NCI-H1105 (cell line): ENCODE data around the gene ELMO3.

Experiments
- DNase-seq: peaks from one replicate; lab custom pipeline; 2025; lab: John Stamatoyannopoulos, UW

ELMO3 gene

DNA sequence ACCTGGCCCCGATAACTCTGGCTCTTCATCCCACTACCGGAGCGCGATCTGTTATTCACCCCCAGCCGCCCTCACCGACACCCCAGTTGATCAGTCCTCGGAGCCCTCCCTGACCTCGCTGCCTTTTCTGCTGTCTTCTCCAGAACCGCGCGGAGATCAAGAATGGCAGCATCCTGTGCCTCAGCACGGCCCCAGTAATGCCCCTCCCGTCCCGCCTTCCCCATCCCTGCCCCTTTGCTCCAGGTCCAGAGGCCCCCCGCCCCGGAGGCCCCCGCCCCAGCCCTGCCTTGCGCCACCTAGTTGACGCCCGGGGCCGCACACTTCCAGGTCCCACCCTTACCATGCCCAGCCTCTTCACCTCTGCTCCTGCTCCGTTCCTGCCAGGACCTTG is 872 bp downstream of the ELMO3 start:
- DNase-seq: no peak

DNA sequence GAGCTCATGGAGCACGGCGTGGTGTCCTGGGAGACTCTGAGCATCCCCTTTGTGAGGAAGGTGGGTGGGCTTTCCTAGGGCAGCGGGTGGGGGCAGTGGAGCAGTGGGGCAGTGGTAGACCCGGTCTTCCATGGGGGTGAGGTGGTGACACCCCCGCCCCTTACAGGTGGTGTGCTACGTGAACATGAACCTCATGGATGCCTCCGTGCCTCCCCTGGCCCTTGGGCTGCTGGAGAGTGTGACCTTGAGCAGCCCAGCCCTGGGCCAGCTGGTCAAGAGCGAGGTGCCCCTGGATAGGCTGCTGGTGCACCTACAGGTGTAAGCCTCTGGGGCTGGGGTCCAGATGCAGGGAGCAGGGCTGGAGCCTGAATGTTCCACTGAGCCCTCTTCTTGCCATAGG is 1.6 kb downstream of the ELMO3 start:
- DNase-seq: no peak

DNA sequence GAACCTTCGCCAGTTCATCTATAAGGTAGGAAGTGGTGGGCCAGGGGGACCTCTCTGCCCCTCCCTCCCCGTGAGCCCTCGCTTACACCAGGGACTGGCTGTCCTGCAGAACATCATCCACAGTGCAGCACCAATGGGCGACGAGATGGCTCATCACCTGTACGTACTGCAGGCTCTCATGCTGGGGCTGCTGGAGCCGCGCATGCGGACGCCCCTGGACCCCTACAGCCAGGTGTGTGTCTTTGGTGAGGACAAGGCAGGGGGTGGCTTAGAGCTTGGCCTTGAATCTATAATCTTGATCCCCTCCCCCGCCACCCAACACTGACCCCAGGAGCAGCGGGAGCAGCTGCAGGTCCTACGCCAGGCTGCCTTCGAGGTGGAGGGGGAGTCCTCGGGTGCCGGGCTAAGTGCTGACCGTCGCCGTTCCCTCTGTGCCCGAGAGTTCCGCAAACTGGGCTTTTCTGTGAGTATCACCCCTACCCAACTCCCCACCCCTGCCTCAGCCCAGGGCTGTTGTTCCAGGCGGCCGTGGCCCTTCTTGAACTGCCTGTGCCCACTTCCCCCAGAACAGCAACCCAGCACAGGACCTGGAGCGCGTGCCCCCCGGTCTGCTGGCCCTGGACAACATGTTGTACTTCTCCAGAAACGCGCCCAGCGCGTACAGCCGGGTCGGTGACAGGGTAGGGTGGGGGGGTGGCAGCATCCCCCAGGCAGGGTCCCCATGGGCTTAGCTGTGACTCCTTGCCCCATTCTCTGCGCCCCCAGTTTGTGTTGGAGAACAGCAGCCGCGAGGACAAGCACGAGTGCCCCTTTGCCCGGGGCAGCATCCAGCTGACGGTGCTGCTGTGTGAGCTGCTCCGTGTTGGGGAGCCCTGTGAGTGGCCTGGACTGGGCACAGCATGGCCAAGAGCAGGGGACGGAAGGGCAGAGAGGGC is 2.7 kb downstream of the ELMO3 start:
- DNase-seq: no peak

DNA sequence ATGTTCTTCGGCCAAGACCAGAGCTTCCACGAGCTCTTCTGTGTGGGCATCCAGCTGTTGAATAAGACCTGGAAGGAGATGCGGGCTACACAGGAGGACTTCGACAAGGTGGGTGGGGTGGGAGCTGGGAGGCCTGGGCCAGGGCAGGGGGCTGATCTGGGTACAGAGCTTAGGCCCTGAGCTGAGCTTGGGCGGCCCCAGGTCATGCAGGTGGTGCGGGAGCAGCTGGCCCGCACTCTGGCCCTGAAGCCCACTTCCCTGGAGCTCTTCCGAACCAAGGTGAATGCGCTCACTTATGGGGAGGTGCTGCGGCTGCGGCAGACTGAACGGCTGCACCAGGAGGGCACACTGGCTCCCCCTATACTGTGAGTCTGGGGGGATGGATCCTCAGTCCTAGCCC is 3.5 kb downstream of the ELMO3 start:
- no peak for DNase-seq

DNA sequence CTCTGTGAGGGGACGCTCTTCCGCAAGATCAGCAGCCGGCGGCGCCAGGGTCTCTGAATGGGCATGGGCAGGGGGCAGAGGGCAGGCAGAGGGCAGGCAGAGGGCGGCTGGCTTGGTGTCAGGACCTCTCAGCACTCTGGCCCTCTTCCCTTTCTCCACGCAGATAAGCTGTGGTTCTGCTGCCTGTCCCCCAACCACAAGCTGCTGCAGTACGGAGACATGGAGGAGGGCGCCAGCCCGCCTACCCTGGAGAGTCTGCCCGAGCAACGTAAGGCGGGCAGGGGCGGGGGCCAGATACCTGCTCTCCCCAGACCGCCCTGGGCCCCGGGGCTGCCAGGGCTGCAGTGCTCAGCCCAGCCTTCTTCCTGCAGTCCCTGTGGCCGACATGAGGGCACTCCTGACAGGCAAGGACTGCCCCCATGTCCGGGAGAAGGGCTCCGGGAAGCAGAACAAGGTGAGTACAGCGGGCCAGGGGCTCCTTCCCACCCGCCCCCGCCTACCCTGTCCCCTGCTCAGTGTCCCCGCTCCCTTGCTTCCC is 4.1 kb downstream of the ELMO3 start:
- DNase-seq: no peak

DNA sequence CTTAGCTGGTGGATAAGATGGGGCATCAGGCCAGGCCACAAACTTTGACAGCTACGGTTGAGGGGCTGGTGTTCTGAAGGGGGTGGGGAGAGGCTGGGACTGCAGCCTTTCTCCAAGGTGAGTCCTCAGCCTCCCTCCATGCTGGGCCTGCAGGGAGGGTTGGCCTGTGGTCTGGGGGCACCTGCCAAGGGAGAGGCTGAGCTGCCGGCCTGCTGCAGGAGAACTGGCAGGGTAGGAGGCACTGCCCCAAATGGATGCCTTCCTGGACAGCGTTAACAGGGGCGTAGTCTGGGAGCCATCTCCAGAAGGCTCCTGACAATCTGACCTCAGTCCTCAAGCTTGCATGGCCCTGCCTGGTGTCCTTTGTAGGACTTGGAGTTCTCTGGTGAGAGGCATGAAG is 5.1 kb downstream of the ELMO3 start:
- DNase-seq: no peak

DNA sequence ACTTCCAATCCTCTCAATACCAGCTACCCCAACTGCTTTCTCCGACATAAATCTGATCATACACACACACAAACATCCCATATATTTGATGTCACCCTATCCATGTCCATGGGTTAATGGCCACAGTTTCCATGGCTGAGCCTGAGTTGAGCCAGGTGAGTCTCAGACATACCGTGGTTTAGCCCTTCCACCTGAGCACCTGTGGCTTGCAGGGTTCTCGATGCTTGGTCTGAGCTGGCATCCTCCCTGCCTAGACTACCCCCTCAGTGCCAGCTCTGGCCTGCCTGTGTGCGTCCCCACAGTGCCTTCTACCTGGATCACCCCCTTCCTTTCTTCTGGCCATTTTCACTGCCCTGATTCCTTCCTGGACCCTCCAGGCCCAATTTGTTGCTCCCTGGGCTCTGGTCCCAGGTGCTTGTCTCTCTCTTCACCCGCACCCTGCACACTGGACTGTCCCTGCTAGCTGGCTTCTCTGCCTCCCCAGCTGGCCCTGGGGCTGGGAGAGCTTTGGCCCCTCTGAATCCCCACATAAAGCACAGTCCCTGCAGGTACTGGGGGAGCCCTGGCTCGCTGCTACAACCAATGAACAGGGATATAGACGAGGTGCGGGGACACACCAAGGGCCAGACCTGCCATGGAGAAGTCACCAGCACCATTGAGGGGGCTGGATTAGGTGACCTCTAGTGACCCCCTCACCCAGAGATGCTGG is 7.4 kb downstream of the ELMO3 start:
- no peak for DNase-seq

DNA sequence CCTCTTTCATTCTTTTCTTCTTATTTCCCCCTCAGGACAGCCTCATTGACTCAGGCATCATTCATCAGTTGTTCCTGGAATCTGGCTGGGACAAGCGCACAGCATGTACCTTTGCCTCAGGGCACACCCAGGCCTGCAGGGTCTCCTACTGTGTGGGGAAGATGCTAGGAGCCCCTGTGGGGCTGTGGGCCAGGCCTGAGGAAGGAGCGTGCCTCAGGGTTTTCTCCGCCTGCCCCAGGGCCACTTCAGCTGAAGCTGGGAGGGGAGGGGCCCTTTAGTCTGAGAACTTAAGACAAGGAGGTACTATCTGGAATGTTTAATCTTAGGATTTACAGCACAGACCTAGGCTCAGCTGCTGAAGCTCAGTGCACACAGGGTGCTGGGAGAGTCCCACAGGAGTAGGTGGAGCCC is 7.9 kb downstream of the ELMO3 start:
- no peak for DNase-seq

DNA sequence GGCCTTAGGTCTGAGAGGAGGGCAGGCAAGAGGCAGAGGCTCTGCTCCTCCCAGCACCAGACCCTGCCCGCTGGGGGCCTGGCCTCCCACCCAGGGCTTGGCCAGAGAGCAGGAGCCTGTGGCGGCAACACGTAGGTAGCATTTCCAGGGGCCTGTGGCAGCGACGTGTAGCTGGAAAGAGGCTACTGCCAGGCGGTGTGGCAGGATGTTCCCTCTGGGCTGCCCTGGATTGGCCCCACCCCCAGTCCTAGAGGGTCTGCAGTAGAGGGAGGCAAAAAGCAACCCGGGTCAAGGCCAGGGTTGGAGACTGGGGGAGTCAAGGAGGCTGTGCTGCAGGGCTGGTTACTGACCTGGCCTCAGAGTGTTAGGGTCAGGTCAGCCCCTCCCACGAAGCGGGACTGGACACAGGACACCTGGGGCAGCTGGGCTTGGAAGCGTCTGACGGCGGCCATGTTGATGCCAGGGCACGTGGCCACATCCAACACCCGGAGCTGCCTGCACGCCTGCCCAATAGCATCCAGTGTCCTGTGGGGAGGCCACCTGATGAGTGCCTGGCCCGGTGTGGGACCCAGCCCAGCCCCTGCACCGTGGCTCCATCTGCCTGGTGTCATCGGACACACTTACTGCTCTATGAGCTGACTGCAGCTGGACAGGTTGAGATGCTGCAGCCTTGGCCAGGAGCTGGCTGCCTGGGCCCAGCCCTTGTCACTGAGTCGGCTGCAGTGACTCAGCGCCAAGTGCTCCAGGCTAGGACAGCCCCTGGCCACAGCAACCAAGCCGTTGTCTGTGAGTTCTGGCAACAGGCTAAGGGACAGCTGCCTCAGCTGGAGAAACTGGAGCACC is 8.5 kb downstream of the ELMO3 start:
- no peak for DNase-seq

DNA sequence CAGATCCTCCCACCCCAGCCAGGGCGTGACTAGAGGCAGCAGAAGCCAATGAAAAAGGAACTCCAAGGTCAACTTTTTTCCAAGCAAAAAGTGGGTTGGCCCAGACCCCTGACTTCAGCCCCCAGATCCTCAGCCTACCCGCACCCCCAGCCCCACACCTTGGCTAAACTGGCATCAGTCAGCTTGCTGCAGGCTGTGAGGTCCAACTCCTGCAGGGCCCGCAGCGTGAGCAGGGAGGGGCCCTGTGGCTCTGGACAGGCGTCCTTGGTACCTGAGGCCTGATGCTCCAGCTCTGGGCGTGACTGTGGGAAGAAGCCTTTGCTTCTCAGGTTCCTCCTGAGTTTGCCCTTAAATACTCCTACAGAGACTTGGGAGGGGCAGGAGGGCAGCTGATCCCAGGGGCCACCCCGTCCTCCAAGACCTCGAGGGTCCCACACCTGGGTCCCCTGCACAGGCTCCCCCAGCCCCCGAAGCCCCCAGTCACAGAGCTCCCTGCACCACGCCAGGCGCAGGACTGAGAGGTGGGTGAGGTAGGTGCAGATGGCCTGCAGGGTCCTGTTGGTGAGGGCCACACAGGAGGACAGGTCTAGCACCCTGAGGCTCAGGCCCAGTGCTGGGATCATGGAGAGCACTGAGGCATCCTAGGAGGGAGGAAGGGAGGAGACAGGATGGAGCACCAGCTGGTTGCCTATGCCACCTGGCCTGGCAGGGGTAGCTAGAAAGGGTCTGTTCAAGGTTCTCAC is 9.4 kb downstream of the ELMO3 start:
- no peak for DNase-seq

DNA sequence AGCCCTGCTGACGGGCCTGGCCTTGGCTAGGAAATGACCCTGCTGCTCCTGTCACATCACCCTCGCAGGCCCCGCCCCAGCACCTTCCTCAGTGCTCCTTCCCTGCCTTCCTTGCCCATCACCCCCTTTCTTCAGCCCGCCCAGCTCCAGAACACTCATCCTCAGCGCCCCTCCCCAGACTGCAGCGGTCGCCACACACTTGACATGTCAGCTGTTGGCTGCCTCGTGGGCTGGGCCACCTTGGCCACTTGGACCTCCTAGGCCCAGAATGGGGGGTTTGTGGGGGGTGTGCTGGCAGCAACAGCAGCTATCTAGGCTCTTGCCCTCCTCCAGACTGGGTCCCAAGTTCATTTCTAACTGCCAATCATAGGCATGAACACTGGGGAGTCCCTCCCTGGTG is 10.6 kb downstream of the ELMO3 start:
- DNase-seq: no peak

DNA sequence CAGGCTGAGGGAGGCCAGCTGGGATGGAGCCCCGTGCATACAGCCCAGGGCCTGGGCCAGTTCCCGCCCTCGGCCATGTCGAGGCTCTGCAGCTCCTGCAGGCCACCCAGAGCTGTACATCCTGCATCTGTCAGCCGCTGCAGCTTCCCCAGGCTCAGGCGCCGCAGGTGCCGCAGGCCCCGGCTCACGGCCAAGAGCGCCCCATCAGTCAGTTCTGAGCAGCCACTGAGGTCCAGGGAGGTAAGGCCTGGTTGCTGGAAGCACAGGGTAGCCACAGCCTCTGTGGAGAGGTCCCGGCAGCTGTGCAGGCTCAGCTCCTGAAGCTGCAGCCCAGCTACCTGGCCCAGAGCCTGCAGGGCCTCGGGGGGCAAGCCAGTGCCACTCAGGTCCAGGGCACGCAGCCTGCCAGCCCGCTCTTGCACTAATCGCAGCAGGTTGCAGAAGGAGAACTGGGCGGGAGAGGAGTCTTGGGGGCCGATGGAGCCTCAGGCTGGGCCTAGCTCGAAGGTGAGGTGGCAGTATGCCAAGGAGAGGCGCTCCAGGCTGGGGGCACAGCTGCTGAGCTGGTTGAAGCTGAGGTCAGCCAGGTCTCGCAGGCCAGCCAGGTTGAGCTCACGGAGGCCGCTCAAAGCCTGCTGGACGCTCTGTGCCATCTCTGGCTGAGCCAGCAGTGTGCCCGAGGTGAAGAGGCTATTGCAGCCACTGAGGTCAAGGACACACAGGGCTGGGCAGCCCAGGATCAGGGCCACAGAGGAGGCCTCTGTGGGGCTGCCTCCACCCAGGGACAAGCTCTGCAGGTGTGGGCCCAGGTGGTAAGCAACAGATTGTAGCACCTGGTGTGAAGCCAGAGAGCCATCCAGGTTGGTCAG is 11.4 kb downstream of the ELMO3 start:
- no peak for DNase-seq

DNA sequence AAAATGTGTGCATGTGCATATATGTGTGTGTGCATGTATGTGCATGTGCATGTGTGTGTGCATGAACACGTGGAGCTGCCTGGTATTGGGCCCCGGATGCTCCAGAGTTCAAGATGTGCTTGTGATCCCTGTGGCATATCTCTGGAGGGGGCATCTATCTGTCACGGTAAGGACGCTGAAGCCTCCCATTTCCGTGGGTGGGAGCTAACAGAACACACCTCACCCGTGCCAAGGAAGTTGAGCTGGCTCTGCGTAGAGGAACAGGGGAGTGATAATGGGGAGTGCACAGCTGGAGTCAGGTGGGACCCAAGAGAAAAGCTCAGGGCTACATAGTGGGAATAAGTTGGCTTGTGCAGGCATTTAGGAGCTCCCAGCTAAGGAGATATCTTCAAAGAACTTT is 12.7 kb downstream of the ELMO3 start:
- DNase-seq: no peak

DNA sequence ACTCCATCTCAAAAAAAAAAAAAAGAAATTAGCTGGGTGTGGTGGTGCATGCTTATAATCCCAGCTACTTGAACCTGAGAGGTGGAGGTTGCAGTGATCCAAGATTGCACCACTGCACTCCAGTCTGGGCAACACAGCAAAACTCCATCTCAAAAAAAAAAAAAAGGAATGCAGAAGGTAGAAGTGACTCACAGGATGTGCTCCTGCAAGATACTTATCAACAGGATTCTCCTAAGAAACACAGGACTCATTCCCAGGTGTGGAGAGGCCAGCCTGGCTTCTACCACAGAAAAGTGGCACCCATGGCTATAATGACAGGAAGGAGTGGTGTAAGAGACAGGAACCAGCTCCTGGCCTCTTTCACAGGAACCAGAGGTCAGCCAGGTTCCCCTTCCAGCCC is 13.8 kb downstream of the ELMO3 start:
- no peak for DNase-seq

DNA sequence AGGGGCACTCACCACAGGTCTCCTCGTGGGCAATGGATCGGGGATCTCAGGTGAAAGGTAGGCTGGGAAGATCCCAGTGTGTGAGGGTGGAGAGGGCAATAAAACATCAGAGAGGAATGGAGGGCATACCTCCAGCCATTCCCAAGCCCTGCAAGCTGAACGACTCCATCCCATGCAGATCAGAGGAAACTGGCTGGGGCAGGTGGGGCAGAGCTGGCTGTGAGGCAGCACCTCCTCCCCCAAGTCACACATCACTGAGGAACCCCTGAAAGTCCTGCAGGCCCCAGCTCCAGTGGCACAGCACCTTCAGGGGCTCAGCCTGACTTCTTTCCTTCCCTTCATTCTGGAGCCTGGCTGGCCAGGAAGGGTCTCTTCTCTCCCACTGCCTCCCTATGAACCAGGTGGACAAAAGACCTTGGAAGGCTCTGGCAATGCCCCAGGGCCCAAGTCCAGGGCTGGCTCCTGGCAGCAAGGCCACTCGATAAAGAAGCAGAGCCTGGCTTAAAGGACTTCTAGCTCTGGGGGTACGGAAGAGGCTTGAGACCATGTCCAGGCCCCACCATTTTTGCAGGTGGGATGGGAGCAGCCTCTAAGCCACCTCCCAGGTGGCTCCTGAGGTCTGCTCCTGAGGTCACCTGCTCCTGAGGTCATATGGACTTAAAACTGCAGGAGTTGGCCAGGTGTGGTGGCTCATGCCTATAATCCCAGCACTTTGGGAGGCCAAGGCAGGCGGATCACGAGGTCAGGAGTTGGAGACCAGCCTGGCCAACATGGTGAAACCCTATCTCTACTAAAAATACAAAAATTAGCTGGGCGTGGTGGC is 14.5 kb downstream of the ELMO3 start:
- DNase-seq: no peak

DNA sequence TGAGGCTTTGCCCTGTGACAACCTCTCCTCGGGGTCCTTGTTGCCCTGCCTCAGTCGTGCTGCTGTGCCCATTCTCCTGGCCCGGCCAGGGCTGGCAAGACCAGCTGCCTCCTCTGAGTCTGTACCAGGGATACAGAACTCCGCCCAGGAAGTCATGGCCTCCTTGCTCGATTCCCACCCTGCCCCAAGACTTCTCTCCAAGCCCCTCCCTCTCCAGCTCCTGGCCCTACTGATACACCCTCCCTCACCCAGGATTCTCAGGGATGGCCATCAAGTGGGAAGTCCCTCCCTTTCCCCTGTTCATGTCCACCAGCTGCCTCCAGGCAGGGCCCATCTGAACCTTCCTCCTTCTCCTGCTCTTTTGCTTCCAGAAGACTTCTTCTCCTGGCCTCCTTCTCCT is 16.8 kb downstream of the ELMO3 start:
- DNase-seq: no peak

DNA sequence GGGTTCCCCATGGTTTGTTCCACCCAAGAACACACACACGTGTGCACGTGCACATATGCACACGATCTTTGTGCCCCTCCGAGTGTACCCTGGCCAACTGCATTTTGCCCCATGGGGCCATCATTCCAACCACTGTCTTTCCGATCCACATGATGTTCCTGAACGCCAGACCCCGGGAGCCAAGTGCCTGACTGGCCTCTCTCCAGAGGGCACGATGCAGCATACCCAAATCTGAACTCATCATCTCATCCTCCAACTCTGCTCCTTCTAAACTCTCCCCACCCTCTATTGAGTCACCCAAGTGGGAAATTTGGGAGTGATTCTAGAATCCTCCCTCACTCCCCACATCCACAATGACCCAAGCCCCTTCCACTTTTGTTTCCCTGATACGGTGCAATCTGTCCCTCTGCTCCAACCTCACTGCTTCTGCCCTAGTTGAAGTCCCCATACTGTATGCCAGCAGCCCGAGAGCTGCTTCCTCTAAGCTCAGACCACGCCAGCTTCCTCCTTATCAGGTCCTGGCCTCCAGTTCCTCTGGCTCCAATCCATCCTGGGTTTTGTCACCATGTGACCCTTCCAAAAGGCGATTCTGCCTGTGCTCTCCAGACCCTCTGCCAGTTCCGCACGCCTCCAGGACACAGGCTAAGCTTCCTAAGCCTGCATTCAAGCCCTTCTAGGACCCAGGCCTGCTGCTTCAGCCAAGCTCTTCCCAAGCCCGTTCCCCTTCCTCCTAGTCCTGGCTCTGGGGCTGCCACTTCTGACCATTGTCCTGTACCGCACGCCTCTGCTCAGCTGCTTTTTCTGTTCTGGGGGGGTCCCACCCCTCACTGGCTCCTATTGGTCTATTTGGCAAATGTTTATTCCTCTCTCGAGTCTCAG is 17.9 kb downstream of the ELMO3 start:
- DNase-seq: no peak

DNA sequence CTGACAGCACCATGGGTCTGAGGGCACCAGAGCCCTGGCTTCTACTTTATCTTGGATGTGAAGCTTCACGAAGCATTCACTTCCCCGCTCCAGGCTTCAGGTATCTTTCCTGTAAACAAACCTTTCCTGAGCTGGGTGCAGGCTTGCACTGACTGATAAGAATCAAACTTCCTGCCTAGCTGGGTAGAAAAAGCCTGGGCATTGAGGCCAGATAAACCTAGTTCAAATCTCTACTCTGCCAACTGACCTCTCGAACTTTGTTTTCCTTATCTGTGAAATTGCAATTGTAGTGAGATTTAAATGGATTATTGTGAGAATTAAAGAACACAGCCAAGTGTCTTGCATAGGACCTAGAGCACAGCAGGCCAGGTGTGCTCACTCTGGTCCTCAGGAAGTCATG is 25.1 kb downstream of the ELMO3 start:
- DNase-seq: no peak
